ENCODE data around the gene DOK1.

DNA sequence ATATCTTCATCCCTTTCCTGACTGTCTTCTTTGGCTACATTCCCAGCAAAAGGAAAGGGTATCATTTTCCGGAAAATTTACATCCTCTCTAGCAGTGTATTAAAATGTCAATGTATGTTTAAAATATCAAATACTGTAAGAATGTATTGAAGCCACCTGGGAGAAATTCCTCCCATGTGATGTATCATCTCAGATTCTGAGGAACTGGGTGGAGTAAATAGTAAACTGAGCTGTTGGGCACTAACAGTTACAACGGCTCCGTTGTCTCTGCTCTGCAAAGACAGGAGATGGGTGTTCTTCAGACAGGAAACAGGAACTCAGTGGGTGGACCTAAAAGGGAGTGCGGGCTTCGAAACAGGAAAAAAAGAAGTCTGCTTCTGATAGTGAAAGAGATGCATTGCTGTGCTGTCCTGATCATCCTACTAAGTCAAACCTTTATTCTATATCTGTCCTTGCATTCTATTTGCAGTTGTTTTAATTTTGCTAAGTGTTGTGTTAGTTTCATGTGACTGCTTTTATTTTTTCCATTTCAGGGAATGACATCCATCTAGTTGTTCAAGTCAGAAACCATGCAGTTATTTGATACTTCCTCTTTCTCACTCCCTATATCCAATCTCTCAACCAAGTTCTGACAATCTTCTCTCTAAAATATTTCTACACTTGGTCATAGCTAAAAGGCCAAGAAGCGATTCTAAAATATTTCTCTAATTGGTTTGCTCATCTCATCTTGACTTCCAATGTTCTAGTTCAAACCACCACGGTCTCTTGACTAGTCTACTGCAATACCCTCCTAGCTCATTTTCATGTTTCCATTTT, 19.4 kb downstream of the DOK1 start:
- TF ChIP-seq, protein P1, sequence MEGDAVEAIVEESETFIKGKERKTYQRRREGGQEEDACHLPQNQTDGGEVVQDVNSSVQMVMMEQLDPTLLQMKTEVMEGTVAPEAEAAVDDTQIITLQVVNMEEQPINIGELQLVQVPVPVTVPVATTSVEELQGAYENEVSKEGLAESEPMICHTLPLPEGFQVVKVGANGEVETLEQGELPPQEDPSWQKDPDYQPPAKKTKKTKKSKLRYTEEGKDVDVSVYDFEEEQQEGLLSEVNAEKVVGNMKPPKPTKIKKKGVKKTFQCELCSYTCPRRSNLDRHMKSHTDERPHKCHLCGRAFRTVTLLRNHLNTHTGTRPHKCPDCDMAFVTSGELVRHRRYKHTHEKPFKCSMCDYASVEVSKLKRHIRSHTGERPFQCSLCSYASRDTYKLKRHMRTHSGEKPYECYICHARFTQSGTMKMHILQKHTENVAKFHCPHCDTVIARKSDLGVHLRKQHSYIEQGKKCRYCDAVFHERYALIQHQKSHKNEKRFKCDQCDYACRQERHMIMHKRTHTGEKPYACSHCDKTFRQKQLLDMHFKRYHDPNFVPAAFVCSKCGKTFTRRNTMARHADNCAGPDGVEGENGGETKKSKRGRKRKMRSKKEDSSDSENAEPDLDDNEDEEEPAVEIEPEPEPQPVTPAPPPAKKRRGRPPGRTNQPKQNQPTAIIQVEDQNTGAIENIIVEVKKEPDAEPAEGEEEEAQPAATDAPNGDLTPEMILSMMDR (IDR thresholded peaks at IDR 0.05): no peak
- no peak for TF ChIP-seq POLR2A (IDR thresholded peaks at IDR 0.05)

Measured in uterus (tissue), 2 donors.